Sigmoid colon (tissue), 4 donors: ENCODE results near the gene NDOR1.

Source experiments
- EP300 ChIP-seq, 4 donors: sonication (generic); formaldehyde crosslinking; IDR thresholded peaks; one replicate each; pipeline ENCODE4 v1.6.1; 2017; ENCODE audit warnings: antibody characterized with exemption in 4 of 4
- POLR2A ChIP-seq, 2 donors: fragments of 450-650 bp; IDR thresholded peaks; one replicate each; pipeline ENCODE4 v1.6.1; 2016; ENCODE audit warnings: antibody characterized with exemption in 2 of 2, mild to moderate bottlenecking in 2 of 2, moderate library complexity in 2 of 2
- TF ChIP-seq, protein P1 (sequence below), 4 experiments: fragments of 450-650 bp in 3 of 4; fragments of 200-600 bp in 1 of 4; IDR thresholded peaks; one replicate each; pipeline ENCODE4 v1.5.1; 2016 to 2019; ENCODE audit warnings: antibody characterized with exemption in 4 of 4, mild to moderate bottlenecking in 3 of 4, moderate library complexity in 2 of 4

DNA sequence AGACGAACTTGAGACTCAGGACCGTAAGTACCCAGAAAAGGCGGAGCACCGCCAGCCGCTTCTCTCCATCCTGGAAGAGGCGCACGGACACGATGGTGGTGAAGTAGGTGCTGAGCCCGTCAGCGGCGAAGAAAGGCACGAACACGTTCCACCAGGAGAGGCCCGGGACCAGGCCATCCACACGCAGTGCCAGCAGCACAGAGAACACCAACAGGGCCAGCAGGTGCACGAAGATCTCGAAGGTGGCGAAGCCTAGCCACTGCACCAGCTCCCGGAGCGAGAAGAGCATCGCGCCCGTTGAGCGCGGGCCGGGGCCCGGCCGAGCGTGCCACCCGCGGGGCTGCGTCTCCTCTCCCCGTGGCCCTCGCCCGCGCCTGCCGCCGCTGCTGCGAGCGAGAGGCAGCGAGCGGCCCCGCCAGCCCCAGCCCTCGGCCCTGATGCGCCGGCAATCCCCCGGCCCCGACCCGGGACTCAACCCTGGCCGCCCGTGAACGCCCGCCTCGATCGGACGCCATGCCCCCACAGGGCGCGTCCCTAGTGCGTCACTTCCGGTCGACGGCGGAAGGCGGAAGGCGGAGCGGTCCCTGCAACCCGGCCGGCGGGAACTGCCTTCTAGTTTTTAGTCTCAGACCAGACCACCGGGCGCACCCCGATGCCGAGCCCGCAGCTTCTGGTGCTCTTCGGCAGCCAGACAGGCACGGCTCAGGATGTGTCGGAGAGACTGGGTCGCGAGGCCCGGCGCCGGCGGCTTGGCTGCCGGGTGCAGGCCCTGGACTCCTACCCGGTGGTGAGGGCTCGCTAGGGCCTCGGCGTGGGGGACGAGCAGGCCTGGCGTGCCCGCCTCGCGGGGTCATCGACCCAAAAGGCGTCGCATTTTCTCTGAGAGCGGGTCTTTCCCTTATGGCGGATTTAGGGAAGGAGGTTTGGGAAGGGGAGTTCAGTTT is at the start of gene NDOR1, which contains the start of gene TMEM203:
- no peak for TF ChIP-seq EP300 (IDR thresholded peaks at IDR 0.05)
- peak; percentile 46 to 51 for TF ChIP-seq POLR2A (IDR thresholded peaks at IDR 0.05)
- TF ChIP-seq, protein P1, sequence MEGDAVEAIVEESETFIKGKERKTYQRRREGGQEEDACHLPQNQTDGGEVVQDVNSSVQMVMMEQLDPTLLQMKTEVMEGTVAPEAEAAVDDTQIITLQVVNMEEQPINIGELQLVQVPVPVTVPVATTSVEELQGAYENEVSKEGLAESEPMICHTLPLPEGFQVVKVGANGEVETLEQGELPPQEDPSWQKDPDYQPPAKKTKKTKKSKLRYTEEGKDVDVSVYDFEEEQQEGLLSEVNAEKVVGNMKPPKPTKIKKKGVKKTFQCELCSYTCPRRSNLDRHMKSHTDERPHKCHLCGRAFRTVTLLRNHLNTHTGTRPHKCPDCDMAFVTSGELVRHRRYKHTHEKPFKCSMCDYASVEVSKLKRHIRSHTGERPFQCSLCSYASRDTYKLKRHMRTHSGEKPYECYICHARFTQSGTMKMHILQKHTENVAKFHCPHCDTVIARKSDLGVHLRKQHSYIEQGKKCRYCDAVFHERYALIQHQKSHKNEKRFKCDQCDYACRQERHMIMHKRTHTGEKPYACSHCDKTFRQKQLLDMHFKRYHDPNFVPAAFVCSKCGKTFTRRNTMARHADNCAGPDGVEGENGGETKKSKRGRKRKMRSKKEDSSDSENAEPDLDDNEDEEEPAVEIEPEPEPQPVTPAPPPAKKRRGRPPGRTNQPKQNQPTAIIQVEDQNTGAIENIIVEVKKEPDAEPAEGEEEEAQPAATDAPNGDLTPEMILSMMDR (IDR thresholded peaks at IDR 0.05) = no peak
